Measurements from ENCODE around the gene YBX3.

YBX3 gene

DNA sequence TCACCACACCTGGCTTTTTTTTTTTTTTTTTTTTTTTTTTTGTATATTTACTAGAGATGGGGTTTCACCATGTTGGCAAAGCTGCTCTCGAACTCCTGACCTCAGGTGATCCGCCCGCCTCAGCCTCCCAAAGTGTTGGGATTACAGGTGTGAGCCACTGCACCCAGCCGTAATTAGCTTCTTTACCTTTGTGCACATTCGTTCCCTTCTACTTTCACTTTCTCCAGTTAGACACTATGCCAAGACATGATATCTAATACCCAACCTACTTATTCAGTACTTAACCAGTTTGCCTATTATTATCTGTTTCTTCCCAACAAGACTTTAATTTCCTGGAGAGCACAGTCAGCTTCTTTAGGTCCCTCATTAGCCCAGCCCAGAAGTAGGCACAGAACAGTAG lies 54.6 kb downstream of the YBX3 start:
- DNase-seq = no peak

GRCh38 chr12:10667581-10667980 lies 55.5 kb downstream of the YBX3 start:
- no peak for DNase-seq

GRCh38 chr12:10664499-10664898 lies 58.6 kb downstream of the YBX3 start:
- DNase-seq = no peak

DNA sequence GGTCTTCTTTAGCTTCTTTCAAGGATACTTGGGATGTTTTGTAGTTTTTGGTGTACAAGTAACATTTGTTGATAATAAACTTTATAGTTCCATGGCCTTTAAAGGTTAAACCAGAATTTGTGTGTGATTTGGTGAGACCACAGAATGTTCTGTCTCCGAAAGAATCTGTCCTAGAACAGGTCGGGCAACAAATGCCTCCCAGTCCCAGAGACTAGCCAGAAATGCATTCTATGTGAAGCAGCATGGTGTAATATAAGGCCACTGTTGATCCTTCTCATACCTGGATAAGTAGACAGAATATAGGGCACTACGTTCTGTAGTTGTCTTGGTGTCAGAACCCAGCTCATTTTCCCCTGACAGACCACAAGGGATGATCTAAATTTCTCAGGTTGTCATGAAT lies 59.3 kb downstream of the YBX3 start:
- no peak for DNase-seq

DNA sequence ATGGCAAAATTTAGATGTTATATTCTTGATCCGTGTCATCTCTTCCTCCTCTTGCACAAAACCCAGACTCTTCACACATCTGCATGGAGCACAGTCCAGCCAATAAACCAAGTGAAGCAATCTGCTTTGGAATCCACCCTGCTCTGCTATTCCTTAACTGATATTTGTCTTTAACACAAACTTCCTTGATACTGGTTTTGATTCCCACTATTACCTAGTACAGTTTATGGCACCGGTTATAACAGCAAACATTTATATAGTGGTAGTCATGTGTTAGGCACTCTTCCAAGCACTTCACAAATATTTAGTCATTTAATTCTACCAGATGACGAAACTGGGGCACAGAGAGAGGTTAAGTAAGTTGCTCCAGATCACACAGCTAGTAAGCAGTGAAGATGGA lies 61.8 kb downstream of the YBX3 start:
- DNase-seq = no peak

DNA sequence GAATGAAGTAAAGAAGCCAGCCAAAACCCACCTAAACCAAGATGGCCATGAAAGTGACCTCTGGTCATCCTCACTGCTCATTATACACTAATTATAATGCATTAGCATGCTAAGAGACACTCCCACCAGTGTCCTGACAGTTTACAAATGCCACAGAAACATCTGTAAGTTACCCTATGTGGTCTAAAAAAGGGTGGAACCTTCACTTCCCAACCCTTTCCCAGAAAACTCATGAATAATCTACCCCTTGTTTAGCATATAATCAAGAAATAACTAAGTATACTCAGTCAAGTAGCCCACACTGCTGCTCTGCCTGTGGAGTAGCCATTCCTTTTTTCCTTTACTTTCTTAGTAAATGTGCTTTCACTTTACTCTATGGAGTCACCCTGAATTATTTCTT lies 69.1 kb downstream of the YBX3 start:
- no peak for DNase-seq

GRCh38 chr12:10652192-10652591 lies 70.9 kb downstream of the YBX3 start:
- no peak for DNase-seq
